ENCODE data around the gene KCNQ5. TPM values are rescaled to one million over a fixed set of nuclear protein-coding genes. Genes with fewer than 3 reads are reported as not detected.

Gene KCNQ5
- total RNA-seq, 1 experiment from 2014 or later, result not detected

DNA sequence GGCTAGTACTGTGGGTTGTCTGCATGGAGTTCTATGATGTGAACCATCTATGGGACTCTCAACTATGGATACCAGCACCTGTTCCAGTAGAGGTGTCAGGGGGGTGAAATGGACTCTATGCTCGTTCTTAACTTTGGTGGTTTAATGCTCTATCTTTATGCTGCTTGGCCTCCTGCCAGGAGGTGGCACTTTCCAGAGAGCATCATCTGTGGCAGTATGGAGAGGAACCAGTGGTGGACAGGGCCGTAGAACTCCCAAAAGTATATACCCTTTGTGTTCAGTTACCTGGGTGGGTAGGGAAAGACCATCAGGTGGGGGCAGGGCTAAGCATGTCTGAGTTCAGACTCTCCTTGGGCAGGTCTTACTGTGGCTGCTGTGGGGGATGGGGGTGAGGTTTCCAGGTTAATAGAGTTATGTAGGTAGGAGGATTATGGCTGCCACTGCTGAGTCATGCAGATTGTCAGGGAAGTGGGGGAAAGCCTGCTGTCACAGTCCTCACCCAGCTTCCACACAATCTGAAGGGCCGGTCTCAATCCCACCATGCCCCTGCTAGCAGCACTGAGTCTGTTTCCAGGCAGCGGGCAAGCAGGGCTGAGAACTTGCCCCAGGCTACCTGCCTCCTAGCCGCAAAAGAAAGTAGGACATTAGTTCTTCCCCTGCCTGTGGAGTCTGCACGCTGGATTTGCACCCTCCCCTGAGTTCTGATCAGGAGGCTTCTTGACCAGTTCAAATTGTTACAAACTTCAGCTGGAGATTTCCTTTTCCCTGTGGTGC lies 284.0 kb downstream of the KCNQ5 start:
- no peak for DNase-seq (ENCODE audit: low read depth)

DNA sequence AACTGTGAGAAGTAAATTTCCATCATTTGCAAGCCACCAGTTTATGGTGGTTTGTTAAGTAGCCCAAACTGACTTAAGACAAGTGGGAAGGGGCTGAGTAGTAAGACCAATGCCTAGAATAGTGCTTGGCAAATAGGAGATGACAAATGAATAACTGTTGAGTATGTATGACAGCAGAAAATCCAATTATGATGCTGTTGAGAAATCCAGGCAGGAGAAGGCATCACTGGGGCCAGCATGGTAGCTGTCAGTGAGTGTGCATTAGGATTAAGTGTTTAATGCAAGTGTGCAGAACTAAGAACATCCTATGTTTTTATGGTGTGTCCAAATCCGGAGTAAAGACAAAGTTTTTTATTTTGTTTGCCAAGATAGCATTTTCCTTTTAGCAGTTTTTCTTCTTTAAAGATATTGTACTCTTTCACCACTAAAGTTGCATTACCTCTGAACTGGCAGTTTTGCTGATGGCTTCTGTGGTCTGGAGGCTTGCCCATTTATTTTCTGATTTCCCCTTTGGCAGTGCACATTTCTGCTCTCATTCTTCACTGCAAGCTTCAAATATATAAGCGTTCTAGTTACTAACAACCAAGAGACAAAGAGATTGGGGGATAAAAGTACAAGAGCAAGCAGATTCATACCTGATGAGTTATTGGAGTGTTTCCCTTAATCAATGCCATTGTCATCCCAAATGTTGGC lies 289.7 kb downstream of the KCNQ5 start:
- no peak for DNase-seq (ENCODE audit: low read depth)

DNA sequence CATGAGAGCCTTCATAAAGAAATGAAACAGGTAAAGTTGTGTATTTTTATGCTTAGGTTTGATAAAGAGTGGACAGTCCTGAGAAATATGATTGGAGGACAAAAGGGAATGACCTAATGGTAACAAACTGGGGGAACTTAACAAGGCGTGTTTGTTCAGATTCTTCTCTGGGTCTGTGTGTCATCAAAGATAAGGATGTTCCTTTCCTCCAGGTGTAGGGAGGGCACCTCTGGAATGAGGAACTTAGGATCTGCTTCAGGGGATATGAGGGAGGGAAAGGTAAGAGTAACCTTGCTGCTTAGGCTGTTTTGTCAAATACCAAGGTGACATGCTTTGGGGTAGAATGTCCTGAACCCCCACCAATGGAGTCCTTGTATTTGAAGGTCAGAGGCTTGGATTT lies 291.9 kb downstream of the KCNQ5 start:
- DNase-seq (ENCODE audit: low read depth), result no peak

DNA sequence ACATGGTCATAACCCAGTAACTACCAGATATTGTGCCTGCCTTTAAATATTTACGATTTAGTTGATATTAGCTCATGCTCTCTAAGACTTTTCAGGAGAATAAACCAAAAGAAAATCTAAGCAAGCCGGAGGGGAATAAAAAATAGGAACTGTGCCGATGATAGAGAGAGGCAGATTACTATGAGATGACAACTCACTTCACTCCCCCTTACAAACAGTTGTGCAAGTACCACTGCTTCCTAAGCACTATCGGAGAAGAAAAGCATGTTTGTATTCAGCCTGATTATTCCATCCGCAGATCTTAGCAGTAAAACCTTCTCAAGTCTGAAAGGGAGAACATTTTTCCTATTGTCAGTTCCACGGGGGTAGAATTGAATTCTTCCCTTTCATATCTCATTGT lies 294.4 kb downstream of the KCNQ5 start:
- no peak for DNase-seq (ENCODE audit: low read depth)

DNA sequence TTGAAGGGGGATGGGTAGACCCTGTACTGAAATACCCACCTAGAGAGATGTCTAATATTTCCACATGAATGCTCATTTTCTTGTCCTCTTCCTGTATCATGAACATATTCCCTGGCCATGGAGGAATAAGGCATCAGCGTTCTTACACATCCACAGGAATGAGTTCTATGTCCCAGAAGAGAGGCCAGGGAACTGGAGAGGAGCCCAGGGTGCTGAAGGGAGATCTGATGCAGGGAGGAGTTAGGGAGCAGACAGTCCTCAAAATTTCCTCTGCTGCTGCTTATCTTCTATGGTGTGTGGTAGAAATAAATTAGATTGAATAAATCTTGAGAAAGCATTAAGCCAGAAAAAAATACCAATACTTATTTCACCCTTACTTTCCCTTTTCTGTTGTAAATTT lies 295.0 kb downstream of the KCNQ5 start:
- DNase-seq (ENCODE audit: low read depth), result no peak

DNA sequence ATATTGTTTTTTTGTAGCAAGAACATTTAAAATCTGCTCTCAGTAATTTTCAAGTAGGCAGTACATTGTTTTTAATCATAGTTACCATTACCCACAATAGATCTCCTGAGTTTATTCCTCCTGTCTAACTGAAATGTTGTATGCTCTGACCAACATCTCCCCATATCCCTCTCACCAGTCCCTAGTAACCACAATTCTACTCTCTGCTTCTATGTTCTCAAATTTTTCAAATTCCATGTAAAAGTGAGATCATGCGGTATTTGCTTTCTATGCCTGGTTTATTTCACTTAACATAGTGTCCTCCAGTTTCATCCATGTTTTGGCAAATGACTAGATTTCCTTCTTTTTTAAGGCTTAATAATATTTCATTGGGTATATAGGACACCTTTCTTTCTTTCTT lies 300.5 kb downstream of the KCNQ5 start:
- DNase-seq (ENCODE audit: low read depth), result no peak

DNA sequence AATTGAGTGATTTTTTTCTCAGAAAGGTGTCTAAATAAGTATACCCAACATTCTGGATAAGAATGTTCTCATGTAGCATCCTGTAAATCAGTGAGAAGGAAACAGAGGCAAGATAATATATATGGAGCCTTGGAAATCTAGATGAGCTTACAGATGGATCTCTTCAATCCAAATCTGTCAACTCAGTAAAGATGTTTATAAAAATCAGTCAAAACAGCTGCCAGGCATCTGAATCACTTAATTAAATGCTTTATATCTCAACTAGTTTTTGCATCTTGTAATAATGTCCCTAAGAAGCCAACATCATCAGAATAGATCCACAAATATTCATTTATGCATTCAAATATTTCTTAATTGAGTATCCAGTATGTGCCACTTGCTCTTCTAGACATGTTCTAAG lies 303.3 kb downstream of the KCNQ5 start:
- no peak for DNase-seq (ENCODE audit: low read depth)

DNA sequence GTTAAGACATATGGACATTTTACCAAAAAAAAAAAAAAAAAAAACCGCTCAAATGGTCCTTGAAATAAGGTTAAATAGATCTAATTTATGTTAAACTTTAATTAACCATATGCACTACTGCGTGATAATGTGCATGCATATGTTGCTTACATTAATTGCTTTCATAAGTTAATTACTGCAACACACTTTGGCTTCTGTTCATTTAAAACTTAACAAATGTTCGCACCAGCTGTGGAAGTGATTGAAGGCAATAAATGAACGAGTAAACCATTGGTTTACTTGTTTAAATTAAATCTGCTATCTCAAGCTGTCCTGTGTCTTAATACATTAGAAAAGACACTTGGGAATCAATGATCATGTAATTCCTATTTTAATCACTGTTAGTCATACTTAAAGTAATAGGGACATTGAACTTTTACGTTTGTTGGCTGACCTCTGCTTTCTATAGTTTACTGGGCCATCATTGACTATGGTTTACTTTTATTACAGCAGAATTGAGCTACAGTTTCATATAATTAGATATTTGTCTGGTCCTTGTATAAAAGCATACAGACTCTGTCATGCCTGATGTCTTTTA lies 308.8 kb downstream of the KCNQ5 start:
- DNase-seq (ENCODE audit: low read depth), result no peak

DNA sequence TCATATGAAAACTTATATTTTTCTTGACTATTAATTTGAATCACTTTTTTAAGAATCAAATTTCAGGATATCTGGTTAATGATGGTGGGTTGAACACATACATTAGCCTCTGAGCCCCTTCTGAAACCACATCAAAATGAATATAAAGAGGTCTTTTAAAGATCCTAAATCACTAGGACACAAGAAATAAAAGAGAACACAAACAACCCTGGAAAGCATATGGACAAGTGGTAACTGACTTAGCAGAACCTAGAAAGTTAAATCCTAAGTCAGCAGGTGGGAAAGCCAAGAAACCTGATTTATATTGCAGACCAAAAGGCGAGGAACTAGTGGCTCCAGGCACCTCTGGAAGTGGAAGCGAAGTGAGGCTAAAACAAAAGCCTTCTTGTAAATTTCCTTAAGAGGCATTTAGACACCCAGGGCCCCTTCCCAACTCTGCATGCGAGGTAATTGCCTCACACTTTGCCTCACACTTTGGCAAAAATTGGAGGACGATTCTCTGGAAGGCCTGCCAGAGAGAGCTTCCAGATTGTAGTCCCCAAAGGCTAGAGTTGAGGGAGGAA lies 309.5 kb downstream of the KCNQ5 start:
- no peak for DNase-seq (ENCODE audit: low read depth)

DNA sequence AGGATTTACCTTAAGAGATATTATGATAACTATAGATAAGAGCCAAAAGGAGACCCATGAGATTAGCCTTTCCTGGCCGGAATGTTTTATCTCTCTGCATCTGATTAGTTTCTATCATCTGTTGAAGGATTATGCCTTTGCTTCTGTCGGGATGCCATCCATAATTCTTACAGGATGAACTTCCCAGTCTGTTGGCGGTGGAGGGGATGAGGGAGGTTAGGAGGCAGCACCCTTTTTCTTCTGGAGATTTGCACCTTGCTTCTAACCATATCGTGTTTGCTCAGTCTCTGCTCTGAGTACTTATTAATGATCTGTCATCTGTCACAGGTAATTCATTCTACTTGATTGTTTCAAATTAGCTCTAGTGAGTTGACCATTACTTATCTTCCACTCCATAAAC lies 311.4 kb downstream of the KCNQ5 start:
- no peak for DNase-seq (ENCODE audit: low read depth)

DNA sequence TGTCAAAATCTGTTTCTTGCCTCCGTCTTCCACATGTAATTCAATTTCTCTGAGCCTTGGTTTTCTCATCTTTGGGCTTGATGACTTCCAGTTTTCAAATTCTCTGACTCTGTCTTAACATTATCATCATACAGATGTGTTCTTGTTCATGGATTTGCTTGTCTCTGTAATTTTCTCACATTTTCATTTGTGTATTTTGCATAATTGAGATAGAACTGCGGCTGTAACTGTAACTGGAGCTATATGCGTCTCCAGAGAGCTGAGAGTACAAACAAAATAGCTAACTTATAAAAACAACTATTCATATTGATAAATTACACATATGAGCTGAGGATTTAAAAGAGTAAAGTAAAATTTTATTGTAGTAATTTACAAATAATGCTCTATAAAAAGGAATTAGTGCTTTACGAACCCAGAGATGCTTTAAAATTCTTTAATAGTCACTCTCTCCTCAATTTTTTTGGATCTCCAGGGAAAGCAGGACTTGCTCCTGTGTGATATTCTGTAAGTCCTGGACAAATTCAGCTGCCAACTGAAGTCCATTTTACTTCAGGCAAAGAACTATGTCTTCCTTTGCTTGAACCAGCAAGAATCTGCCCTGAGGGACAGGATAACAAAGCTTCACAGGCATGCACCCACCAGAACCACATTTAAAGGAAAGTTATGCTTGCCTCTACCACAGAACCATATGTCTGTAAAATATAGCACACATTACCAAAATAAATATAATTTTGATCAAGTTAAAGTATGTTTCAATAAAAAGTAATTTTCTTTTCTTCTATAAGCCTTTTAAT lies 315.1 kb downstream of the KCNQ5 start:
- no peak for DNase-seq (ENCODE audit: low read depth)

DNA sequence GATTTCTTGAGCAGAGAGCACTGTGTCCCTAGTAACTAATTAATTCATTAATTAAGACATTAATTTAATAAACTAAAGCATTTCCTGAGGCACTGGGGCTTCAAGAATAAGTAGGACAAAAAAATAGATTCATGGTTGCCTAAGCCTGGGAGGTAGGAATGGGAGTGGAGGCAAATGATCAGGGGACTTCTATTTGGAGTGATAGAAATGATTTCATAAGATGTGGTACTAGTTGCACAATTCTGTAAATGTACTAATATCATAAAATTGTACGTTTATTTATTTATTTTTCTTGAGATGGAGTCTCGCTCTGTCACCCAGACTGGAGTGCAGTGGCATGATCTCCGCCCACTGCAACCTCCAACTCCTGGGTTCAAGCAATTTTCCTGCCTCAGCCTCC lies 316.2 kb downstream of the KCNQ5 start:
- DNase-seq (ENCODE audit: low read depth), result no peak

DNA sequence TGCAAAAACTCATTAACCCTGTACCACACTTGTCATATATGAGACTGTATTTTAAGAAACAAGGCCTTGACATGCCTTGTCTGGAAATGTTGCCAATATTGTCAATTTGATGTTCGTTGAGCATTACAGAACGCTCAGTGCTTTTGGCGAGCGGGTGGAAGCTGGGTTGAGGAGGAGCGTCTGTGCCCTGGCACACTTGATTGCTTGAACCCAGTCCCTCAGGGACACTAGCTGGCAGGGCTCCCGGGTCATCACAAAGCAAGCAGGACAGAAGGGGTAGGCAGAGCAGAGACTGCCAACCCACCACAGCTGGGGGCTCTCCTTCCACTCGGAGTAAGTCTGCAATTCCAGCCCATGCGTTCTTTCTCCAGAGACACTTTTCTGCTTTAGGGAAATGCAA lies 317.1 kb downstream of the KCNQ5 start:
- no peak for DNase-seq (ENCODE audit: low read depth)

DNA sequence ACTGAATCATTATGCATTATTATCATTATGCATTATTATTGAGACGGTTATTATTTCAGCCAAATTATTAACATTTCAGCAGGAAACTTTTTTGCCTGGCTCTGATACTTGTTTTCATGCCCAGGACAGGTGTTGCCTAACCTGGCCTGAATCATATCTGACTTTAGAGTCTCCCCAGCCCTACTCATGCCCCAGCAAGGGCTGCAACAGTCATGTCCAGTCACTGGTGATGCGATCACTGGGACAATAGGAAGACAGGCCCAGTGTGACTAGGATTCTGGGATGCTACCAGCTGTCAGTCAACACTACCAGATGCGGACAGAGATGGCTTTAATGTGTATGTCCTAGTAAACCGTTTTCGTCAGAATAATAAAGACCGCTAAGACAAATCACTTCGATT lies 318.4 kb downstream of the KCNQ5 start:
- DNase-seq (ENCODE audit: low read depth), result no peak

DNA sequence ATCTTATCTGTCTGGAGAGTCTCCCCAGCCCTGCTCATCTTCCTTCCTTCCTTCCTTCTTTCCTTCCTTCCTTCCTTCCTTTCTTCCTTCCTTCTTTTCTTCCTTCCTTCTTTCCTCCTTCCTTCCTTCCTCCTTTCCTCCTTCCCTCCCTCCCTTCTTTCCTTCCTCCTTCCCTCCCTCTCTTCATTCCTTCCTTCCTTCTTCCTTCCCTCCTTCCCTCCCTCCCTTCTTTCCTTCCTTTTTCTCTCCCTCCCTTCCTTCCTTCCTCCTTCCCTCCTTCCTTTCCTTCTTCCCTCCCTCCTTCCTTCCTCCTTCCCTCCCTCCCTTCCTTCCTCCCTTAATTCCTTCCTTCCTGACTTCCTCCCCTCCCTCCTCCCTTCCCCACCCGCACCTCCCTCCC lies 319.4 kb downstream of the KCNQ5 start:
- DNase-seq (ENCODE audit: low read depth), result no peak

DNA sequence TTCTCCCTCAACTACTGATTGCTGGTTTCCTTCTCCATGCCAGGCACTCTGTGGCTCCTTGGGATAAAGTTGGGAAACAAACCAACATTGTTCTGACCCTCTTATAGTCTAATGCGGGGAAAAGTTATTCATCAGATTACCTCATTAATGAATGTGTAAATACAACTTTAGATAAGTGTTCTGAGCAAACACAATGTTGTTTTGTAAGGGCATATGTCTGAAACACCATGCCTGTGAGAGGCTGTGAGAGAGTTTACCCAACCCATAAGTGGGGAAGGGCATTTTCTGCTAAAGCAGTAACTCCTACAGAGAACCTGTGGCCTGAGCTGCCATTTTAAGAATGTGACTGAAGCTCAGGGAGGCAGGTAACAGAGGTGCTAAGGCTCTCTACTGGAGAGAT lies 319.9 kb downstream of the KCNQ5 start:
- no peak for DNase-seq (ENCODE audit: low read depth)

DNA sequence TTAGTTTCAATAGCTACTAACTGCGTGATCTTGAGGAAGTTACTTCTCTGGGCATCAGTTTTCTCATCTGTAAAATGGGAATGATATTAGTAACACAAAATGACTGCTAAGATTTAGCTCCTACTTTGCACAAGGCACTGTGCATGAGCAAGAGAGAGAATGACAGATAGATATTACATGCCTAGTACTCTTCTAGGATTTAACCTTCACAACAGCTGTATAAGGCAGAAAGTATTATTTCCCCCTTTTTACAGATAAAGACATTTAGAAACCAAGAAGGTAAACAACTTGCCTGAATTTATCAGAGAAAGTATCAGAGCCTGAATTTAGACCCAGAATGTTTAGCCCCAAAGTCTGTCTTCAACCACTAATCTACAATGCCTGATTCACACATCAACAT lies 321.8 kb downstream of the KCNQ5 start:
- DNase-seq (ENCODE audit: low read depth), result no peak

DNA sequence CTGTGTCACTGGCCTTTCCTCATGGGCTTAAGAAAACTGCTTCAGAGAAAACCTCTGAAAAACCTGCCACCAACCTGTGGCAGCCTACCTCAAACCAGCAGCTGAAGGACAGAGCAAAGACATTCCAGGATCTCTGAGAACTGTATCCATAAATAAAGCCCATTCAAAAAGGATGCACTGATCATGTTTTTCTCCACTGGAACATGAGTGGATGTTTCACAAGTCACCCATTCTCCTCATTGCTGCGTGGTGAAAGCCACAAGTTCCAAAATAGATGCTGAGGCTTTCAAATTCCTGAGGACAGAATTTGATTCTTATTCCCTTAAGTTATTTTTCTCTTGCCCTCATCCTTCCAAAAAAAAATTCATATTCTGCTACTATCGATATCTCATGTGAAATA lies 322.8 kb downstream of the KCNQ5 start:
- no peak for DNase-seq (ENCODE audit: low read depth)

DNA sequence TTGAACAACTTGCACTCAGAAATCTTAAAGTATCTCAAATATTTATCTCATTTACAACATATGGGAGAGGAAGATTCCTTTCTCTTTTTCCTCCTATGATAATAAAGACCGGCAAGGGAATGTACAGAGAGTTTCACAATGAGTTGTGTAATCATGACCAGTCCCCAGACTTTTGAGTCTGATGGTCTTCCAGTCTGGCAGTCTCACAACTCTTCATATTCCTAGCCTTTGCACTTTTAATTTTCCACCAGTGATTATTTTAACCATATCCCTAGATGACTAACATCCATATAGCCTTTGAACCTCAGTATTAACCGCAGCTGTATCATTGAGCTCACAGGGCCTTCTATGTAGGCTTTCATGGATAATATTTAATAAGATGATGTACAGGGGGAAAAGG lies 324.9 kb downstream of the KCNQ5 start:
- no peak for DNase-seq (ENCODE audit: low read depth)

DNA sequence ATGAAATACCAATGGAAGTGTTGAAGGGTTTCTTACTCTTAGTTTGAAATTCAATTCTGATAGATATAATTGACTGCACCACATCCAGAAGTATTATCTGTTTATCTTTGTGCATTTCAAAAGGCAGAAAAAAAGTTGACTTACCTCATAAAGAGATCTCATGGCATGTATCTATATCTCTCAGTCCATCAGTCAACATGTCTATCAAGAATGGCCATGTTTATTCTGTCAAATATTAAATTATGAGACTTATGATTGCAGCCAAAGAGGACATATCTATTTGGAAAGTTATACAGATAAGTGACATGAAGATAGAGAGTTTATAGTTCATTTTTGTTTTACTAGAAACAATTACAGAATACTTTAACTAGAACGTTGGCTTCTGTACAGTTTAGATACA lies 325.7 kb downstream of the KCNQ5 start:
- DNase-seq (ENCODE audit: low read depth), result no peak

DNA sequence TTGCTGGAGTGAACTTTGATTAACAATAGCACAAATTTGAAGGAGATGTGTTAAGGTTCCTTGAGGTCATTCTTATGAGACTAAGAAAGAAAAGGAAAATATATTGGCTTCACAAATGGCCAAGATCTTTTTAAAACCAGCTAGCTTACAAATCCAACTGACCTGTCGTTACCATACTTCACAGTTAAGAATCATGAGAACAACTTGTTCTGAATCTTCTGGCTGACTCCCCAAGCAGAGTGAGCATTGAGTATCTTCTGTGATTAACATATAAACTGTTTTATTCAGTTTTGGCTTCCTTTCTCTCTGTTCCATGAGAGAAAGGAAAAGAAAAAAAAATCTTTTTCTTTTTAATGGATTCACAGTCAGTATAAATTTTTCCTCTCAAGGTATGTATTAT lies 326.3 kb downstream of the KCNQ5 start:
- no peak for DNase-seq (ENCODE audit: low read depth)
